Caco-2 (cell line): ENCODE measurements around the gene PDZK1IP1. TPM values are rescaled to one million over a fixed set of nuclear protein-coding genes. Genes with fewer than 3 reads are reported as not detected.
"Not testable (repeated sequence)": the region's sequence is repeated elsewhere in the genome, so short reads cannot be mapped to it uniquely, and the experiment has no call there.

ENCODE experiments used
- BruUV-seq: library from RNA; stranded (reverse); fragments of 400-500 nt; replicated peaks from 2 replicates; lab custom pipeline; 2021; lab: Mats Ljungman, UMichigan
- CTCF ChIA-PET: fragments of 300-600 bp; sonication (Branson Sonifier 250); formaldehyde crosslinking; loops from one replicate; lab custom pipeline; 2022; ENCODE audit warnings: antibody characterized with exemption; lab: Charles Lee
- POLR2A ChIA-PET: fragments of 300-600 bp; sonication (Branson Sonifier 250); formaldehyde crosslinking; loops from one replicate; lab custom pipeline; 2022; ENCODE audit warnings: antibody characterized with exemption; lab: Charles Lee
- DNase-seq, 2 experiments: peaks; one replicate each; pipeline versions ENCODE4 v3.0.0 to v3.0.0-alpha.2; 2020 to 2022
- H3K27me3 ChIP-seq: replicated peaks from 2 replicates; pipeline ENCODE4 v1.6.0; 2011; ENCODE audit warnings: low read length; ENCODE audit not compliant: control insufficient read depth, insufficient read depth
- H3K36me3 ChIP-seq: 2 replicates; pipeline ENCODE4 v1.5.1; 2011; ENCODE audit warnings: low read length; ENCODE audit not compliant: control insufficient read depth, insufficient read depth
- H3K4me1 ChIP-seq: fragments of 250-450 bp; sonication (Bioruptor Pico); 2 replicates; pipeline ENCODE4 v1.5.1; 2020; ENCODE audit warnings: mild to moderate bottlenecking
- H3K4me3 ChIP-seq: 2 replicates; pipeline ENCODE4 v1.5.1; 2011; ENCODE audit warnings: low read depth, mild to moderate bottlenecking, control low read depth, low read length
- H3K9me3 ChIP-seq: fragments of 250-450 bp; sonication (Bioruptor Pico); 2 replicates; pipeline ENCODE4 v1.5.1; 2020; ENCODE audit warnings: mild to moderate bottlenecking, moderate library complexity
- H3K27ac Mint-ChIP-seq: one replicate; pipeline ENCODE4 v1.8.0; 2022; ENCODE audit warnings: mixed read lengths; ENCODE audit not compliant: unreplicated experiment
- H3K27me3 Mint-ChIP-seq: one replicate; pipeline ENCODE4 v1.8.0; 2022; ENCODE audit warnings: mixed read lengths; ENCODE audit not compliant: insufficient read depth, unreplicated experiment
- H3K36me3 Mint-ChIP-seq: one replicate; pipeline ENCODE4 v1.8.0; 2022; ENCODE audit warnings: mild to moderate bottlenecking, mixed read lengths; ENCODE audit not compliant: insufficient read depth, unreplicated experiment
- H3K4me1 Mint-ChIP-seq: one replicate; pipeline ENCODE4 v1.8.0; 2022; ENCODE audit warnings: low read depth, mixed read lengths; ENCODE audit not compliant: unreplicated experiment
- H3K4me3 Mint-ChIP-seq: one replicate; pipeline ENCODE4 v1.8.0; 2022; ENCODE audit warnings: mild to moderate bottlenecking, moderate library complexity, mixed read lengths; ENCODE audit not compliant: unreplicated experiment
- H3K9me3 Mint-ChIP-seq: one replicate; pipeline ENCODE4 v1.8.0; 2022; ENCODE audit warnings: mixed read lengths; ENCODE audit not compliant: unreplicated experiment
- intact Hi-C: fragments of 100-400 bp; cut with micrococcal nuclease; formaldehyde crosslinking; loops from one replicate; pipeline ENCODE4 v1.10.0; 2022; ENCODE audit not compliant: unreplicated experiment
- total RNA-seq: library from RNA; stranded (reverse); gene quantifications from 2 replicates; pipeline ENCODE4 v1.2.3, GENCODE V29; 2022
- TF ChIP-seq, protein P1 (sequence below), 2 experiments: fragments of 200-600 bp in 1 of 2; IDR thresholded peaks; 1 replicate in 1 of 2; 2 replicates in 1 of 2; pipeline versions ENCODE4 v1.5.1 to v1.8.0; 2011 to 2022; ENCODE audit warnings: antibody characterized with exemption in 1 of 2, control low read depth in 1 of 2, inconsistent platforms in 1 of 2, low read depth in 1 of 2, low read length in 1 of 2, mild to moderate bottlenecking in 1 of 2, moderate library complexity in 1 of 2; ENCODE audit not compliant: insufficient read depth in 1 of 2, severe bottlenecking in 1 of 2, unreplicated experiment in 1 of 2

PDZK1IP1 gene
- total RNA-seq, 1 experiment from 2014 or later = 6.1 TPM

DNA sequence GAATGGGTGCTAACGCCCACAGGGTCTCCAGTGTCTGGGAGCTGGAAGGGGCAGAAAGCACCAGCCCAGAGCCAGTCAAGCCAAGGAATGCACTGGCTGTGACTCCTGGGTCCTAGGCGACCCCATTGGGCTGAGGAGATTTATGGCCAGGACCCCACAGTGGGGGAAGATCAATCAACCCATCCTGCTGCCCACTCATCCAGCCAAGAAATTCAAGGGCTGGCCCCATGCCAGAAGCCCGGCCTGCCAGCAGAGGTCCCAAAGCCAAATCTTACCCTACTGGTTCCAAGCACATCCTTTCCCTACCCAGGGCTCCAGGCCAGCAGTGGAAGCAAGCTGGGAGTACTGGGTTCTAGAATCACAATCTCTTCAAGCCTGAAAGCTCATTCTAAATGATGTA lies 6.8 kb upstream of the PDZK1IP1 start:
- Mint-ChIP-seq H3K4me3 (no peak overlapping the region), H3K27me3 (no peaks in the 10 kb centered on the region), H3K36me3 (peaks cover 6% of the 10 kb centered on the region), H3K9me3 (no peaks in the 10 kb centered on the region), H3K4me1 (peaks cover 34% of the 10 kb centered on the region), H3K27ac (no peak overlapping the region)
- no peaks in the 10 kb centered on the region for H3K9me3 ChIP-seq
- TF ChIP-seq, protein P1, sequence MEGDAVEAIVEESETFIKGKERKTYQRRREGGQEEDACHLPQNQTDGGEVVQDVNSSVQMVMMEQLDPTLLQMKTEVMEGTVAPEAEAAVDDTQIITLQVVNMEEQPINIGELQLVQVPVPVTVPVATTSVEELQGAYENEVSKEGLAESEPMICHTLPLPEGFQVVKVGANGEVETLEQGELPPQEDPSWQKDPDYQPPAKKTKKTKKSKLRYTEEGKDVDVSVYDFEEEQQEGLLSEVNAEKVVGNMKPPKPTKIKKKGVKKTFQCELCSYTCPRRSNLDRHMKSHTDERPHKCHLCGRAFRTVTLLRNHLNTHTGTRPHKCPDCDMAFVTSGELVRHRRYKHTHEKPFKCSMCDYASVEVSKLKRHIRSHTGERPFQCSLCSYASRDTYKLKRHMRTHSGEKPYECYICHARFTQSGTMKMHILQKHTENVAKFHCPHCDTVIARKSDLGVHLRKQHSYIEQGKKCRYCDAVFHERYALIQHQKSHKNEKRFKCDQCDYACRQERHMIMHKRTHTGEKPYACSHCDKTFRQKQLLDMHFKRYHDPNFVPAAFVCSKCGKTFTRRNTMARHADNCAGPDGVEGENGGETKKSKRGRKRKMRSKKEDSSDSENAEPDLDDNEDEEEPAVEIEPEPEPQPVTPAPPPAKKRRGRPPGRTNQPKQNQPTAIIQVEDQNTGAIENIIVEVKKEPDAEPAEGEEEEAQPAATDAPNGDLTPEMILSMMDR (IDR thresholded peaks at IDR 0.05; ENCODE audit: insufficient read depth in 1 of 2, low read depth in 1 of 2, low read length in 1 of 2, severe bottlenecking in 1 of 2, unreplicated experiment in 1 of 2) = no peak
- DNase-seq = peak in 1 of 2 experiments; percentile 23
- no peak overlapping the region for H3K4me3 ChIP-seq
- CTCF ChIA-PET = interaction anchor here (1.0 kb wide), 1 partner anchor 67 kb away, joined by 3 read pairs; no protein-coding TSS in a partner anchor
- no peaks in the 10 kb centered on the region for H3K27me3 ChIP-seq
- H3K36me3 ChIP-seq = no peaks in the 10 kb centered on the region
- intact Hi-C loops = no loop called here
- peaks cover 18% of the 10 kb centered on the region for H3K4me1 ChIP-seq
- BruUV-seq = no TSS peak
- POLR2A ChIA-PET = no interaction called here

DNA sequence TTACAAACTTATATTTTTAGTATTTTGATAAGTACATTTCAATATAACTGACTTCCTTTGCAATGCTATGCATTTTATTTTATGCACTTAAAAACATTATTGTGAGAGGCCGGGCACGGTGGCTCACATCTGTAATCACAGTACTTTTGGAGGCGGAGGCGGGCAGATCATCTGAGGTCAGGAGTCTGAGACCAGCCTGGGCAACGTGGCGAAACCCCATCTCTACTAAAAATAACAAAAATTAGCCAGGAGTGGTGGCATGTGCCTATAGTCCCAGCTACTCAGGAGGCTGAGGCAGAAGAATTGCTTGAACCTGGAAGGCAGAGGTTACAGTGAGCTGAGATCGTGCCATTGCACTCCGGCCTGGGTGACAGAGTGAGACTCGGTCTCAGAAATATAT lies 6.1 kb upstream of the PDZK1IP1 start:
- H3K27me3 Mint-ChIP-seq = not testable (repeated sequence)

DNA sequence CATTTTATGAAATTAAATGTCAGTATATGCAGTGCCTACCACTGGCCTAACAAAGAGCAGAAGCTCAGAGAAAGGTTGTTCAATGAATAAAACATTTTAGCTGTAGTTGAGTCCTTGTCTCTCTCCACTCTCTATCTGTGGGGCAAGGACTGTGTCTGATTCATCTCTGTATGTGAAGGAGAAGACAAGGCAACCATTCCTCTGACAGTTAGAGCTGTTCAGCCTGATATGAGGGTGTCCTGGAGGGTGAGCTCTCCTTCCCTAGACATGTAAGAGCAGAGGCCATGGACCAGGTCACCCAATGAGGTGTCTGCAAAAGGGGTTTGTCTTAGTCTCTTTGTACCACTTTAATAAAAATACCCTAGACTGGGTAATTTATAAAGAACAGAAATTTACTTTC lies 4.5 kb upstream of the PDZK1IP1 start:
- Mint-ChIP-seq H3K4me1 (peaks cover 40% of the 10 kb centered on the region), H3K27ac (peak overlapping the region; percentile 27), H3K9me3 (no peaks in the 10 kb centered on the region), H3K27me3 (no peaks in the 10 kb centered on the region), H3K36me3 (peaks cover 12% of the 10 kb centered on the region), H3K4me3 (no peak overlapping the region)
- intact Hi-C loops = no loop called here
- Histone ChIP-seq H3K4me3 (no peak overlapping the region), H3K9me3 (no peaks in the 10 kb centered on the region), H3K36me3 (no peaks in the 10 kb centered on the region), H3K27me3 (no peaks in the 10 kb centered on the region), H3K4me1 (peaks cover 39% of the 10 kb centered on the region)
- ChIA-PET POLR2A (interaction anchor here (0.7 kb wide), 1 partner anchor 15 kb away, joined by 3 read pairs; no protein-coding TSS in a partner anchor), CTCF (interaction anchor here (0.6 to 1.1 kb wide), 2 partner anchors 43 to 86 kb away, joined by 3 read pairs; no protein-coding TSS in a partner anchor)
- BruUV-seq = no TSS peak
- DNase-seq = peak in 1 of 2 experiments; percentile 0
- TF ChIP-seq, protein P1 (IDR thresholded peaks at IDR 0.05; ENCODE audit: insufficient read depth in 1 of 2, low read depth in 1 of 2, low read length in 1 of 2, severe bottlenecking in 1 of 2, unreplicated experiment in 1 of 2) = no peak

More for the DNA sequence above, 6.1 kb upstream of the PDZK1IP1 start:
- POLR2A ChIA-PET, H3K4me3 ChIP-seq, H3K9me3 ChIP-seq, H3K36me3 ChIP-seq, H3K4me3 Mint-ChIP-seq, intact Hi-C loops, H3K27me3 ChIP-seq, BruUV-seq, CTCF ChIA-PET, H3K9me3 Mint-ChIP-seq, H3K27ac Mint-ChIP-seq: not testable (repeated sequence)
- peaks cover 40% of the 10 kb centered on the region for H3K4me1 Mint-ChIP-seq
- peaks cover 12% of the 10 kb centered on the region for H3K36me3 Mint-ChIP-seq
- peak in 1 of 2 experiments; percentile 1 for DNase-seq
- peaks cover 22% of the 10 kb centered on the region for H3K4me1 ChIP-seq

DNA sequence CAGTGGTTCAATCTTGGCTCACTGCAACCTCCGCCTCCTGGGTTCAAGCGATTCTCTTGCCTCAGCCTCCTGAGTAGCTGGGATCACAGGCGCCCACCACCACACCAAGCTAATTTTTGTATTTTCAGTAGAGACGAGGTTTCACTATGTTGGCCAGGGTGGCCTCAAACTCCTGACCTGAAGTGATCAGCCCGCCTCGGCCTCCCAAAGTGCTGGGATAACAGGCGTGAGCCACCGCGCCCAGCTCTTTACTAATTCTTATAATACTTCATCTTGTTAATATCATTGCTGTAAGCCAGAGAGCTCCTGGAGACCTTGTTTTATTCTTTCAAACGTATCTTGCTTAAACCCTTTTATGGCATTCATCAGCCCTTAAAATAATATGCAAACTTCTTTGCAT lies 3.7 kb upstream of the PDZK1IP1 start:
- intact Hi-C loops = loop anchor here (1.0 to 2.0 kb wide), 4 partner anchors 23 to 185 kb away; no protein-coding TSS in a partner anchor
- H3K4me3 Mint-ChIP-seq, H3K27me3 ChIP-seq, H3K9me3 ChIP-seq, H3K9me3 Mint-ChIP-seq, H3K27me3 Mint-ChIP-seq, H3K4me3 ChIP-seq, BruUV-seq, H3K36me3 ChIP-seq: not testable (repeated sequence)
- peak in 1 of 2 experiments; percentile 10 for DNase-seq
- ChIA-PET CTCF (interaction anchor here (0.9 to 4.0 kb wide), 7 partner anchors 13 to 121 kb away, joined by 3 to 53 read pairs (median 5); partner anchors contain the start of gene STIL), POLR2A (interaction anchor here (0.7 to 2.1 kb wide), 4 partner anchors 12 to 120 kb away, joined by 3 to 12 read pairs (median 6); partner anchors contain the start of gene STIL)
- peaks cover 47% of the 10 kb centered on the region for H3K4me1 ChIP-seq
- Mint-ChIP-seq H3K36me3 (peaks cover 12% of the 10 kb centered on the region), H3K4me1 (peaks cover 34% of the 10 kb centered on the region), H3K27ac (peak overlapping the region; percentile 98)
